Stomach smooth muscle (tissue), 2 donors: ENCODE measurements around the gene YY1.
A peak's percentile ranks its signal among the peaks of the same experiment; 100 is the strongest.

ENCODE experiments used
- H3K27ac ChIP-seq: one replicate; pipeline ENCODE4 v1.7.0; 2013; ENCODE audit warnings: mild to moderate bottlenecking, low read length, inconsistent platforms
- H3K27me3 ChIP-seq, 2 donors: one replicate each; pipeline ENCODE4 v1.7.0; 2013; ENCODE audit warnings: low read length in 2 of 2; ENCODE audit not compliant: insufficient read depth in 2 of 2, control insufficient read depth in 1 of 2
- H3K36me3 ChIP-seq, 2 donors: one replicate each; pipeline ENCODE4 v1.7.0; 2013; ENCODE audit warnings: low read length in 2 of 2; ENCODE audit not compliant: control insufficient read depth in 2 of 2, insufficient read depth in 2 of 2
- H3K4me1 ChIP-seq: one replicate; pipeline ENCODE4 v1.7.0; 2013; ENCODE audit warnings: low read length; ENCODE audit not compliant: control insufficient read depth, insufficient read depth
- H3K4me3 ChIP-seq, 2 donors: one replicate each; pipeline ENCODE4 v1.7.0; 2013; ENCODE audit warnings: low read length in 2 of 2
- H3K9ac ChIP-seq, 2 donors: one replicate each; pipeline ENCODE4 v1.7.0; 2013; ENCODE audit warnings: low read length in 2 of 2, mild to moderate bottlenecking in 1 of 2
- H3K9me3 ChIP-seq, 2 donors: one replicate each; pipeline ENCODE4 v1.7.0; 2013; ENCODE audit warnings: low read length in 2 of 2; ENCODE audit not compliant: control insufficient read depth in 2 of 2
- donor health status: healthy.
- donor health status: Pancreatic carcinoma.

Gene YY1

DNA sequence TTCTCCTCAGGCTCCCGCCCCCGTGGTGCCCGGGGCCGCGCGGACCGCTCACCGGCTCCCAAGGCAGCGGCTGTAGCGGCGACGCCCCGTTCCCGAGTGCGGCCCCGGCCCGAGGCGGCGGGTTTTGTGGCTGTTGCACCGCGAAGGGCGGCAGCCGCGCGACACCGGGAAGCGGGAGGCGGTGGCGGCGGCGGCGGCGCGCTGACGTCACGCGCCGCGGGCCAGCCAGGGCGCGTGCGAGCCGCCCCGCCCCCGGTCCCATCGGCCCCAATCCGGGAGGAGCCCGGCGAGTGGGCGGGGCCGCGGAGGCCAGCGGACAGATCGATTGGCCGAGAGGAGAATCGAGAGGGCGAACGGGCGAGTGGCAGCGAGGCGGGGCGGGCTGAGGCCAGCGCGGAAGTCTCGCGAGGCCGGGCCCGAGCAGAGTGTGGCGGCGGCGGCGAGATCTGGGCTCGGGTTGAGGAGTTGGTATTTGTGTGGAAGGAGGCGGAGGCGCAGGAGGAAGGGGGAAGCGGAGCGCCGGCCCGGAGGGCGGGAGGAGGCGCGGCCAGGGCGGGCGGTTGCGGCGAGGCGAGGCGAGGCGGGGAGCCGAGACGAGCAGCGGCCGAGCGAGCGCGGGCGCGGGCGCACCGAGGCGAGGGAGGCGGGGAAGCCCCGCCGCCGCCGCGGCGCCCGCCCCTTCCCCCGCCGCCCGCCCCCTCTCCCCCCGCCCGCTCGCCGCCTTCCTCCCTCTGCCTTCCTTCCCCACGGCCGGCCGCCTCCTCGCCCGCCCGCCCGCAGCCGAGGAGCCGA, at the start of gene YY1:
Gene YY1, plus strand, starts transcription at position 726 of the 792 bp plus-strand sequence. CDS start 101 bp downstream, outside the sequence.
- peak within 1 kb of the TSS; percentile 90 for H3K27ac ChIP-seq
- H3K9me3 ChIP-seq, result no peaks in the 10 kb centered on the region
- H3K4me3 ChIP-seq, result peak within 1 kb of the TSS; percentile 87 to 90
- H3K4me1 ChIP-seq, result peaks cover 28% of the 10 kb centered on the region
- H3K36me3 ChIP-seq, result peaks cover 0 to 4% of the 10 kb centered on the region in 2 donors
- peak within 1 kb of the TSS; percentile 84 to 95 for H3K9ac ChIP-seq
- H3K27me3 ChIP-seq, result no peaks in the 10 kb centered on the region

GRCh38 chr14:100190126-100190525, 48.8 kb upstream of the YY1 start:
- H3K4me3 ChIP-seq, result no peak overlapping the region
- H3K27ac ChIP-seq, result no peak overlapping the region

DNA sequence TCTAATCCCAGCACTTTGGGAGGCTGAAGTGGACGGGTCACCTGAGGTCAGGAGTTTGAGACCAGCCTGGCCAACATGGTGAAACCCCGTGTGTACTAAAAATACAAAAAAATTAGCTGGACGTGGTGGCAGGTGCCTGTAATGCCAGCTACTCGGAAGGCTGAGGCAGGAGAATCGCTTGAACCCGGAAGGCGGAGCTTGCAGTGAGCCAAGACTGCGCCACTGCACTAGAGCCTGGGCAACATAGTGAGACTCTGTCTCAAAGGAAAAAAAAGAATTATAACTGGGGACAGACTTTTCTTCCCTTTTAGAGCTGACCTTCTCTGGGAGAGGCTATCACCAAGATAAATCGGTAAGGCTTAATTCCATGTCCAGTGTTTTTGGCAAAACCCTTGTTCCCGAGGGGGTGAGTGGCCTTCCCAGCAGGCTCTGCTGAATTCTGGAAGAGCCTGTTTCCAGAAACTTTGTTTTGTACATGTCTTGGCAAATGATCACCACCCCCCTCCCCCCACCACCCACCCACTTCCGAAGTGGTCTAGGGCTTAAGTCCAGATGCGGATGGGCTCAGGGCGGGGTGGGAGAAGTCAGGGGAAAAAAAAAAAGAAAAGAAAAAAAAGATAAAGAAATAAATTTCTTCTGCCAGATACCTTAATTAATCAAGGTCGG, 47.2 kb upstream of the YY1 start:
- Histone ChIP-seq H3K9me3 (no peaks in the 10 kb centered on the region), H3K36me3 (no peaks in the 10 kb centered on the region), H3K4me1 (peaks cover 13% of the 10 kb centered on the region), H3K27me3 (no peaks in the 10 kb centered on the region), H3K9ac (peak overlapping the region; percentile 91 to 93), H3K4me3 (no peak overlapping the region), H3K27ac (no peak overlapping the region)

More at GRCh38 chr14:100190126-100190525, 48.8 kb upstream of the YY1 start:
- Histone ChIP-seq H3K27me3 (no peaks in the 10 kb centered on the region), H3K9ac (no peak overlapping the region), H3K9me3 (no peaks in the 10 kb centered on the region), H3K36me3 (no peaks in the 10 kb centered on the region), H3K4me1 (peaks cover 13% of the 10 kb centered on the region)

- H3K9ac ChIP-seq, result peak overlapping the region; percentile 91 to 93
- H3K27ac ChIP-seq, result peak overlapping the region; percentile 91
- no peaks in the 10 kb centered on the region for H3K36me3 ChIP-seq
- peaks cover 13% of the 10 kb centered on the region for H3K4me1 ChIP-seq
- peak overlapping the region; percentile 73 to 77 for H3K4me3 ChIP-seq
- no peaks in the 10 kb centered on the region for H3K27me3 ChIP-seq
- no peaks in the 10 kb centered on the region for H3K9me3 ChIP-seq
These were observed 46.7 kb upstream of the YY1 start for GRCh38 chr14:100192250-100192671.

DNA sequence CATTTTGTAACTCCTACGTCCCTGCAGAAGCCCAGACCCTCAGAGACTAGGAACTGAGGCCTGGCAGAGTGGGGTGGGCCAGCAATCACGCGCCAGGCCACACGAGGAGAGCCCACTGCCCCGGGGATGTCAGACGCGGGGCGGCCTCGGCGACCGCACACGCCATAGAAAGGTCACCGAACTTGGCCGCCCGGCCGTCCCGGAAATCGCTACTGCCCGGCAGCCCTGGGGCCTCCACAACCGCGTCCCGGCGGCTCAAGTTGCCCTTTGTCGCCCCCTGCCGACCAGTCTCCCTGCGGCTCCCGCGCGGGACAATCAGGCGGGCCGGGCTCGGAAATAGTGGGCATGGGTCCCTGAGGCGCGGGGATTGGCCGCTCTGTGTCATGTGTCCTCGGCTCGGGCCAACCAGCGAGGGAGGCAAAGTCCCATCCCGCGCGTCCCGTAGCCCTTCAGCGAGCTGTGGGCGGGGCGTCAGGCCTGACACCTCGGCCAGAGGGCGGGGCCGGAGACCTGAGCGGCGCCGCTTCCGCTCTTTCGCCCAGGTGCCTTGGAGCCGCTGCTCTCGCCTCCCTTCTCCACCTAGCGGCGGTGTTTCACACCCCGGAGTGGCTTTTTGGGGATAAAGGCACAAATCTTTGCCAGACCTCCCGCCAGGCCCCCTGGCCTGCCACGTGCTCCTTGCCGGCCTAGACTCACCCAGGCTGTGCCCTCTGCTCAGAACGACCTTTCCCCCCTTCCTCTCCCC, 46.1 kb upstream of the YY1 start:
- H3K4me3 ChIP-seq, result peak overlapping the region; percentile 73 to 77
- peaks cover 13% of the 10 kb centered on the region for H3K4me1 ChIP-seq
- H3K27me3 ChIP-seq, result no peaks in the 10 kb centered on the region
- H3K36me3 ChIP-seq, result no peaks in the 10 kb centered on the region
- peak overlapping the region; percentile 91 for H3K27ac ChIP-seq
- H3K9ac ChIP-seq, result peak overlapping the region; percentile 91 to 93
- H3K9me3 ChIP-seq, result no peaks in the 10 kb centered on the region

DNA sequence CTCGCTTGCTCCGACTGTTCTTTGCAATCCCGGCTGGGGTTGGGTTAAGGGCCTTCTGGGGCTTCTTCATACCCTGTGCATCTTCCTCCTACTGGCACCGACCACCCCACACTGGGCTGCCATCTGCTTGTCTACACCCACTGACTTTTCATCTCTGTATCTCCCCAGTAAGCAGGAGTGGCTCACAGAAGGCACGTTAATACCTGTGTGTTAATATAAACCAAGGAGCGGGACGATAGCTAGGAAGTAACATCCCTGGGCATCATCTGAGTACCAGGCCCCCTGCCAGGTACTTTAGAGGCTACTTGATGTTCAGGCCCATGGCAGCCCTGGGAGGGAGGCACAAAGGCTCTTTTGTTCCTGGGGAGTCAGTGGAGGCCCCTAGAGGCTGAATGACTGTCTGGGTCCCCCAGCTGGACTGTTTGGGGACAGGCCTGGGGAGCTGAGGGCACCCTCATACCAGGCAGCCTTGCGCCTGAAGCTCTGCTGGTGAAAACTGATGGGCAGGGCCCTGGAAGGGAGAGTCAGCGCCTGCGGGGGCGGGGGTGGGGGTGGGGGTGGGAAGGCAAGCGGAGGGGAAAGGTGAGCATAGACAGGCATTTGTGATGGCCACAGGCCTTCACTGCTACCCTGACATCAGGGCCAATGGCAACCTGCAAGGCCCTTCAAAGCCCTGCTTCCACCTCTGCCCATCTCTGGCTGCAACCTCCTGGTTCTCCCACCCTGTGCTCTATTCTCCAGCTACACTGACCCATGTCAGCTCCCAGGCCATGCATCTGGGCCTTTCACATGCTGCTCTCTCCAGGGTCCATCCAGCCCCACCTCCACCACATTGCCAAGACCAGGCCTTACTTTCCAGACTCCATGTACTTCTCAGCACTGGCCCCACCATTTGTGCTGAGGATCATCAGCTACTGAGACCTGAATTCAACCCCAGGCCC, 45.3 kb upstream of the YY1 start:
- peak overlapping the region; percentile 66 to 77 for H3K4me3 ChIP-seq
- H3K9me3 ChIP-seq, result no peaks in the 10 kb centered on the region
- no peaks in the 10 kb centered on the region for H3K27me3 ChIP-seq
- peaks cover 13% of the 10 kb centered on the region for H3K4me1 ChIP-seq
- H3K9ac ChIP-seq, result peak overlapping the region; percentile 80 to 82
- peak overlapping the region; percentile 91 for H3K27ac ChIP-seq
- H3K36me3 ChIP-seq, result no peaks in the 10 kb centered on the region

- H3K36me3 ChIP-seq, result no peaks in the 10 kb centered on the region
- no peak overlapping the region for H3K27ac ChIP-seq
- no peaks in the 10 kb centered on the region for H3K4me1 ChIP-seq
- H3K4me3 ChIP-seq, result no peak overlapping the region
- H3K27me3 ChIP-seq, result peaks cover 0 to 2% of the 10 kb centered on the region in 2 donors
- H3K9me3 ChIP-seq, result no peaks in the 10 kb centered on the region
- no peak overlapping the region for H3K9ac ChIP-seq
These were observed 39.6 kb upstream of the YY1 start for GRCh38 chr14:100199240-100199860.

GRCh38 chr14:100200311-100200710, 38.6 kb upstream of the YY1 start:
- H3K36me3 ChIP-seq, result no peaks in the 10 kb centered on the region
- no peaks in the 10 kb centered on the region for H3K4me1 ChIP-seq
- no peak overlapping the region for H3K4me3 ChIP-seq
- no peaks in the 10 kb centered on the region for H3K9me3 ChIP-seq
- no peak overlapping the region for H3K9ac ChIP-seq
- no peak overlapping the region for H3K27ac ChIP-seq
- H3K27me3 ChIP-seq, result peaks cover 0 to 2% of the 10 kb centered on the region in 2 donors

GRCh38 chr14:100201701-100202100, 37.2 kb upstream of the YY1 start:
- Histone ChIP-seq H3K36me3 (no peaks in the 10 kb centered on the region), H3K9me3 (no peaks in the 10 kb centered on the region), H3K9ac (no peak overlapping the region), H3K4me3 (no peak overlapping the region), H3K4me1 (no peaks in the 10 kb centered on the region), H3K27me3 (peaks cover 0 to 2% of the 10 kb centered on the region in 2 donors), H3K27ac (no peak overlapping the region)
